SIG-M5 treated with dmso at 0.1 percent for 504 hours (cell line): Measurements from ENCODE around the gene UNKL.
"Not testable (repeated sequence)": the region's sequence is repeated elsewhere in the genome, so short reads cannot be mapped to it uniquely, and the experiment has no call there.

ENCODE experiments used
- DNase-seq: peaks from one replicate; lab custom pipeline; 2025; ENCODE audit not compliant: unreplicated experiment; lab: John Stamatoyannopoulos, UW

Gene UNKL

GRCh38 chr16:1446296-1447080, 32.0 kb upstream of the UNKL start:
- no peak for DNase-seq

- no peak for DNase-seq
Observed at GRCh38 chr16:1445518-1446203, 31.2 kb upstream of the UNKL start.

GRCh38 chr16:1444730-1445517, 30.4 kb upstream of the UNKL start:
- no peak for DNase-seq

- DNase-seq = no peak
Observed at GRCh38 chr16:1443980-1444729, 29.7 kb upstream of the UNKL start, which contains the start of gene CCDC154. Gene CCDC154 (minus strand): TSS chr16:1444556. CDS start chr16:1444322, 234 bp downstream.

- DNase-seq = no peak
Observed at GRCh38 chr16:1443403-1443973, 29.0 kb upstream of the UNKL start.

GRCh38 chr16:1442697-1443096, 28.2 kb upstream of the UNKL start:
- no peak for DNase-seq

GRCh38 chr16:1441391-1441829, 26.9 kb upstream of the UNKL start:
- DNase-seq = no peak

- DNase-seq = not testable (repeated sequence)
Observed at GRCh38 chr16:1439699-1440074, 25.2 kb upstream of the UNKL start.

- no peak for DNase-seq
Observed at GRCh38 chr16:1439058-1439698, 24.7 kb upstream of the UNKL start.

- DNase-seq = no peak
Observed at GRCh38 chr16:1438229-1439057, 23.9 kb upstream of the UNKL start.

GRCh38 chr16:1437606-1438005, 23.1 kb upstream of the UNKL start:
- DNase-seq = no peak

- no peak for DNase-seq
Observed at GRCh38 chr16:1436731-1437355, 22.3 kb upstream of the UNKL start.

GRCh38 chr16:1435921-1436697, 21.6 kb upstream of the UNKL start:
- no peak for DNase-seq

GRCh38 chr16:1434644-1435592, 20.4 kb upstream of the UNKL start:
- DNase-seq = no peak

- no peak for DNase-seq
Observed at GRCh38 chr16:1433756-1434155, 19.3 kb upstream of the UNKL start.

GRCh38 chr16:1433263-1433560, 18.7 kb upstream of the UNKL start:
- no peak for DNase-seq
